ENCODE results near the gene DOCK1.
A peak's percentile ranks its signal among the peaks of the same experiment; 100 is the strongest.

Gene DOCK1

DNA sequence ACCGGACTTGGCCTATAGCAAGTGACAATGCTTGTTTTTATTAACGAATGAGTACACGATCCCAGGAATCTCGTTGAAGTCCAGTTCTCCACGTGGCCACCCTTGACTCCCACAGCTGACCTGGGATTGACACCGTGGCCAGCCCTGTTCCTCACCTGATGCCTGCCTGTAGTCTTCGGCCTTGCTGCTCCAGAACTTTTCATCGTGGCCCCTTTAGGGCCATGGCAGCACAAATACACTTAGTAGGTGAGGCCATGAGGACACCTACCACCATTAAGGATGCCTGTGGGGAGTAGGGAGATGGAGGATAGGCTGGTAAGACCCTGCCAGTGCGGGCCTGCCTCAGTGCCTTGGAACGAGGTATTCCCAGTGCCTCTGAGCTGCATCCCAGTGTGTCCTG is 321.8 kb downstream of the DOCK1 start:
- no peak for DNase-seq (ENCODE audit: low read depth, low spot score)
- no peak overlapping the region for H3K4me3 ChIP-seq (ENCODE audit: low read depth, low read length)
- TF ChIP-seq, protein P1, sequence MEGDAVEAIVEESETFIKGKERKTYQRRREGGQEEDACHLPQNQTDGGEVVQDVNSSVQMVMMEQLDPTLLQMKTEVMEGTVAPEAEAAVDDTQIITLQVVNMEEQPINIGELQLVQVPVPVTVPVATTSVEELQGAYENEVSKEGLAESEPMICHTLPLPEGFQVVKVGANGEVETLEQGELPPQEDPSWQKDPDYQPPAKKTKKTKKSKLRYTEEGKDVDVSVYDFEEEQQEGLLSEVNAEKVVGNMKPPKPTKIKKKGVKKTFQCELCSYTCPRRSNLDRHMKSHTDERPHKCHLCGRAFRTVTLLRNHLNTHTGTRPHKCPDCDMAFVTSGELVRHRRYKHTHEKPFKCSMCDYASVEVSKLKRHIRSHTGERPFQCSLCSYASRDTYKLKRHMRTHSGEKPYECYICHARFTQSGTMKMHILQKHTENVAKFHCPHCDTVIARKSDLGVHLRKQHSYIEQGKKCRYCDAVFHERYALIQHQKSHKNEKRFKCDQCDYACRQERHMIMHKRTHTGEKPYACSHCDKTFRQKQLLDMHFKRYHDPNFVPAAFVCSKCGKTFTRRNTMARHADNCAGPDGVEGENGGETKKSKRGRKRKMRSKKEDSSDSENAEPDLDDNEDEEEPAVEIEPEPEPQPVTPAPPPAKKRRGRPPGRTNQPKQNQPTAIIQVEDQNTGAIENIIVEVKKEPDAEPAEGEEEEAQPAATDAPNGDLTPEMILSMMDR (IDR thresholded peaks at IDR 0.05; ENCODE audit: low read depth, low read length), result no peak
- in situ Hi-C loops (cut with HindIII; ENCODE audit: low sequenced_read_pairs), result no loop called here

DNA sequence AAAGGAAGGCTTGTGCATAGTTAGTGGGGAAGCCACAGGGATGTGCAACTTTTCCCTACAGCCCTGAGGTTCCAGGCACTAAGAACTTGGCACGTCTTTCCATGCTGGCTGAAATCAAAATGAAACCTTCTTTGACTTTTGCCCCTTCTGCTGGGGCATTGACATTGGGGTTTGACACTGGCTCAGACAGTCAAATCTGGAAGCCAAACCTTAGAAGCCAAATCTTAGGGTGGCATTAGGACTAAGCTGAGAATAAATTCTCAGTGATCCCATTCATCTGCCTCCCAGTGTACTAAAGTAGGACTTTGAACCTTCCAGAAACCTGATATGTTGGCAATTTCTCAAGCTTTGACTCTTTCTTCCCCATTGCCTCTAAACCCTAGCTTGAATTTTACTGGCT is 322.4 kb downstream of the DOCK1 start:
- H3K4me3 ChIP-seq (ENCODE audit: low read depth, low read length), result no peak overlapping the region
- TF ChIP-seq, protein P1 (IDR thresholded peaks at IDR 0.05; ENCODE audit: low read depth, low read length), result no peak
- no peak for DNase-seq (ENCODE audit: low read depth, low spot score)
- in situ Hi-C loops (cut with HindIII; ENCODE audit: low sequenced_read_pairs), result no loop called here

DNA sequence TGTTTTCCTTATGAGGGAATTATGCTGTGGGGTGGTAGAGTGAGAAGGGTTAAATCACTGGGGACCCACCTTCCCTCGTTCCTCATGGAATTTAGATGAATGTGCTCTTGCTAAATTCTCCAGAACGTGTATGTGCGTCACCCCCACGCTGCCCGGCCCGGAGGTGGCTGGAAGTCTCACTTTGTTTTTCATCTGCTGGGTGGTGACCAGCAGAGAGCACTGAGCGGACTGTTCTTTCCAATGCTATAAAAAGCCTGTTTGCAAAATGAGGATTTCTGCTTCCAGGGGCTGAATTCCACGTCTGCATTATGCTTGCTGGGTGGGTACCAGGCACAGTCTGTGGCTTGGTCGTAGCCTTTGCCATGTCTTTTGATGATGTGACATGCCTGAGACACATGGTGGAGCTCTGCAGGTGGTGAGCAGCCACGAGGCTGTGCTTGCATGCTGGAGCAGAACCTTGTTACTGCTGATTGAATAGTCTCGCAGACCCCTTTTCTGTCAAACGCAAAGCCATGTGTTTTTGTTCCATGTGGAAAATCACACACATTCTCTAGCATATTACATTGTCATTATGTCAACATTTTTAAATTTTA is 323.1 kb downstream of the DOCK1 start:
- in situ Hi-C loops (cut with HindIII; ENCODE audit: low sequenced_read_pairs), result no loop called here
- TF ChIP-seq, protein P1 (IDR thresholded peaks at IDR 0.05; ENCODE audit: low read depth, low read length), result no peak
- peak; percentile 6 for DNase-seq (ENCODE audit: low read depth, low spot score)
- no peak overlapping the region for H3K4me3 ChIP-seq (ENCODE audit: low read depth, low read length)

DNA sequence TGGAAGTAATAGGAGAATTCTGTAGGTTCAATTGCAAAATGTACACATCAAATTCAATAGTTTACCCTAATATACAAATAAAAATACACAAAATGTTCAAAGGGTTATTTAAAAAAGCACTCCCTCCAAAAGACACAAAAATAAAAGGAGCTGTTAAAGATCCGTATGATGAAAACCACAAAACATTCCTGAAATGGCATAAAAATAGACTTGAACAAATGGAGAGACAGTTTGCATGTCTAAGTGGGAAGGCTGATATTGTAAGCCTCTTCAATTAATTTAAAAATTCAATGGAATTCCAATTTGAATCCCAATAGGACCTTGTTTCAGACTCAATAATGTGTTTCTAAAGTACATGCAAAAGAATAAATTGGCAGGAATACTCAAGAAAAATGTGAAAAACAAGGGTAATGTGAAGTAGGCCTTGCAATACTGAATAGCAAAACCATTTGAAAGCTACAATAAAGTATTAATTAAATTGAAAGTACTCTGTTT is 329.1 kb downstream of the DOCK1 start:
- DNase-seq (ENCODE audit: low read depth, low spot score), result no peak
- H3K4me3 ChIP-seq (ENCODE audit: low read depth, low read length), result no peak overlapping the region
- TF ChIP-seq, protein P1 (IDR thresholded peaks at IDR 0.05; ENCODE audit: low read depth, low read length), result no peak
- in situ Hi-C loops (cut with HindIII; ENCODE audit: low sequenced_read_pairs), result no loop called here

DNA sequence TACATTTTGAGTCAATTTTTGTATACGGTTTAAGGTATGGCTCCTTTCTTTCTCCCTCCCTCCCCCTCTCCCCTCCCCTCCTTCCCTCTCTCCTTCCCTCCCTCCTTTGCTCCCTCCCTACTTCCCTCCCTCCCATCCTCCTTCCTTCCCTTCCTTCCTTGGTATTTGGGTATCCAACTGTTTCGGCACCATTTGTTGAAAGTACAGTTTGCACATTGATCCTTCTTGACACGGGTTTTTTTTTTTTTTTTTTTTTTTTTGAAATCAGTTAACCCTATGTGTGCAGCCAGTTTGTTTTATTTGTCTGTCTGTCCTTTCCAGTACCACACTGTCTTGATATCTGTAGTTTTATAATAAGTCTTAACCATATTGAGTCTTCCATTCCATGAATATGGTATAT is 331.0 kb downstream of the DOCK1 start:
- TF ChIP-seq, protein P1 (IDR thresholded peaks at IDR 0.05; ENCODE audit: low read depth, low read length), result no peak
- in situ Hi-C loops (cut with HindIII; ENCODE audit: low sequenced_read_pairs), result no loop called here
- no peak overlapping the region for H3K4me3 ChIP-seq (ENCODE audit: low read depth, low read length)
- no peak for DNase-seq (ENCODE audit: low read depth, low spot score)

DNA sequence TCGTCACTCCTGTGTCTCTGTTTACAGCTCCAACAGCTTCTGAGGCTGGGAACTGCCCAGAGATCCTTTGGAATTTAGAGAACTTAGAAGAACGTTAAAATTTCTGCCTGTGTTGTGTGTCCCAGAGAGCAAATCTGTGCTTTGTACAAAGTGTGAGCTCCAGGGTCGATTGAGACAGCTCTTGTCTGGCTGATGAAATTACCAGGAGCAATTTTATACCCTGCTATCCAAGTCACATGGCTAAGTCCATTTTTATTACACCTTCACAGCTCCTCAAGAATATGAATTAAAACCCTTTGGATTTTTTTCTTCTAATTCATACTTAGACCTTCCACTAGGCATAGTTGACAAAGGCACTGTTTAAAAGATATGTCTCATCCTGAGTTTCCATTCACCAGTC is 337.7 kb downstream of the DOCK1 start:
- H3K4me3 ChIP-seq (ENCODE audit: low read depth, low read length), result no peak overlapping the region
- in situ Hi-C loops (cut with HindIII; ENCODE audit: low sequenced_read_pairs), result no loop called here
- TF ChIP-seq, protein P1 (IDR thresholded peaks at IDR 0.05; ENCODE audit: low read depth, low read length), result no peak
- no peak for DNase-seq (ENCODE audit: low read depth, low spot score)
